GM21717 (cell line): Measurements from ENCODE around the gene BOK.
"Not testable (repeated sequence)": the region's sequence is repeated elsewhere in the genome, so short reads cannot be mapped to it uniquely, and the experiment has no call there.

Source experiments
- ATAC-seq: cut with Tn5 transposase; IDR thresholded peaks from one replicate; pipeline ENCODE4 v1.9.1; 2021; ENCODE audit warnings: mild to moderate bottlenecking, moderate library complexity; ENCODE audit not compliant: unreplicated experiment

The BOK gene, protein sequence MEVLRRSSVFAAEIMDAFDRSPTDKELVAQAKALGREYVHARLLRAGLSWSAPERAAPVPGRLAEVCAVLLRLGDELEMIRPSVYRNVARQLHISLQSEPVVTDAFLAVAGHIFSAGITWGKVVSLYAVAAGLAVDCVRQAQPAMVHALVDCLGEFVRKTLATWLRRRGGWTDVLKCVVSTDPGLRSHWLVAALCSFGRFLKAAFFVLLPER

DNA sequence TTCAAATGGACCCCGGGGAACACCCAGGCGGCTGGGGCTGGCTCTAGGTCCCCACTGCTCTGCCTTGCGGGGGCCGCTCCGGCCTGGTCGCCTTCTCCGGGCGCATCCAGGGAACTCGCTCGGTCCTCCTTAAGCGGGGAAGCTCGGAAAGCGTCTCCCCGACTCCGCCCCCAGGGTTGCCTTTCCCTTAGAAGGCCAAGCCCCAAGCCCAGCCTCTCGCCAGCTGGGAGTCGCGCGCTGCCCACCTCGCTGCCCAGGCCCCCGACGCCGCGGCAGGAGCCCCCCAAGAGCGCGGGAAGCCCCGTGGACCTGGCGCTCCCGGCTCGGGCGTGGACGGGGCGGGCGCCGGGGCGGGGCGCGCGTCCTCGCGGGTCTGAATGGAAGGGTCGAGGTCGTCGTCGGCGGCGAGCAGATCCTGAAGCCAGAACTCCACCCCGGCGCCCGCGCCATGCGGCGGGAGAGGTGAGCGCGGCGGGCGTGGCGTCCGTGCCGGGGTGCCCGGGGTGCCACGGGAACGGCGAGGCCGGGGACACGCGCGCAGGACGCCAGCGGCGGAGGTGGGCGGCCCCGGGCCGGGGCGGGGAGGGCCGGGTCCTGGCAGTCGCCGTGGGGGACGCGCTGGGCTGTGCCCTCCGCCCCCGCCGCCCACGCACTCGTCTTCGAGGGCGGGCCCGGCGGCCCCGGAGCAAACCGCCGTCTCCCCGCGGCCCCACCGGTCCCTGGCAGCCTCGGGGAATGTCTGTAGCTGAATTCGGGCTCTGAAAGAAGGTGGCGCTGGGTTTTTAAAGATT lies at the start of gene BOK:
Gene BOK (plus strand): TSS at position 214 of the 791 bp plus-strand sequence. CDS start 739 bp downstream, outside the sequence.
- no peak for ATAC-seq

DNA sequence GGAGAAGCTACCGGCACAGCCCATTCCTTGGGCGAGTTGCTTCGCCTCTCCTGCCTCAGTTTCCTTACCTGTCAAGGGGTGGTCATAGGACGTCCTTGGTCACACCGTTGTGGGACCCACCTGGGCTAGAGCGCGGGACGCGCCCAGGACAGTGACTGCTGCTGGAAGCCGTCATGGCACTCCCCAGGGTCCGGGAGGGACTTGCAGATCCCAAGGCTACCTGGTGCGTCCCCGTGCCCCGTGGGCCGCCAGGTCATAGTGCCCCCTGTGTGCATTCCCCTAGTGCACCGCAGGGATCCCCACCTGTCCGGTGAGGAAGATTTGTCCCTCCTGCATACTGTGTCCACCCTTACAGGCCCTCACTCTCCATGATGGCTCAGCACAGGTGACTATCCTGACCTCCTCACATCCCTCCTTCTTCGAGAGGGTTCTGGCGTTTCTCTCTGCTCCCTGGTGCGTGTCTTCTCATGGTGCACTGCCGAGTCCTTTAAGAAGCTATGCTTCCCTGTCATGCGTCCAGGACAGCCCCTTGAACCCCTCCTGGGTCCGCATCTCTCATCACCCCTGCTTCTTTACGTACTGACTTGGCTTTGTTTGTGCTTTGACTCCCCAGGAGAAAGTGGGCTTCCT lies 49.3 kb upstream of the BOK start:
- ATAC-seq = no peak

DNA sequence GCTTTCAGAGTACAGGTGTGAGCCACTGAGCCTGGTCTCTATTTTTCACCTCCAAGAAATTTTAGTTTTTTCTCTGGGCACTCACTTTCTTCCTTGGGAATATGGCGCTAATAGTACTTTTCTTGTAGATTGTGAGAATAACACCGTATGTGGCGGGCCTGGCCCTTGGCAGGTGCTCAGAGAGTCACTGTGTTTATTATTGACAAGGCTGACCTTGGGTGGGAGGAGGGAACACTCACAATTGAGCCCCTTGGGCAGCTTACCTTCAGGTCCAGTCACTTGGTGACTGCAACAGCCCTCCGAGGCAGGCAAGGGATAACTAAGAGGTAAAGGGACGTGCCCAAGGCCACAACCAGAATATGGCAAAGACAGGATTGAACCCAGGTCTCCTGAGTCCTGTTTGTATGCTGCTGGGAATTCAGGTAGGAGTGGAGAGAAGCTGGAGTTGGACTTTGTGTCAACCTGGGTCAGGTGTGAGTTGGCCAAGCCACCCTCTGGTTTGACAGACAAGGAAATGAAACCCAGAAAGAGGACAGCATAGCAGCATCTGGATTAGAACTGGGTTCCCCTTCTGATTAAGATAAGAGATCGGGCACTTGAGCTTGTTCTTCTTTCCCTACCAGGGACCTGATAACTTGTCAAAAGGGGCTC lies 47.3 kb upstream of the BOK start:
- ATAC-seq = no peak

DNA sequence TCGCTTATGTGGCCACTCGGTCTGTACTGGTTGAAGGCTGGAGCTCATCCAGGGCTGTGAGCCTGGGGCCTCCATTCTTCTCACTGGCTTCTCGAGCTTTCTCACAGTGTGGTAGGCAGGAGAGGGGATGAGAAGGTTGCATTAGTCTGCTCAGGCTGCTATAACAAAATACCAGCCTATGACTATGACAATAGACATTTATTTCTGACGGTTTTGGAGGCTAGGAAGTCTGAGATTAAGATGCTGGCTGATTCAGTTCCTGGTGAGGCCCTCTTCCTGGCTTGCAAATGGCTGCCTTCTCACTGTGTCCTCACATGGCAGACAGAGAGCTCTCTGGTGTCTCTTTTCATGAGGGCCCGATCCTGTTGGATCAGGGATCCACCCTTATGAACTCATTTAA lies 44.0 kb upstream of the BOK start:
- no peak for ATAC-seq

DNA sequence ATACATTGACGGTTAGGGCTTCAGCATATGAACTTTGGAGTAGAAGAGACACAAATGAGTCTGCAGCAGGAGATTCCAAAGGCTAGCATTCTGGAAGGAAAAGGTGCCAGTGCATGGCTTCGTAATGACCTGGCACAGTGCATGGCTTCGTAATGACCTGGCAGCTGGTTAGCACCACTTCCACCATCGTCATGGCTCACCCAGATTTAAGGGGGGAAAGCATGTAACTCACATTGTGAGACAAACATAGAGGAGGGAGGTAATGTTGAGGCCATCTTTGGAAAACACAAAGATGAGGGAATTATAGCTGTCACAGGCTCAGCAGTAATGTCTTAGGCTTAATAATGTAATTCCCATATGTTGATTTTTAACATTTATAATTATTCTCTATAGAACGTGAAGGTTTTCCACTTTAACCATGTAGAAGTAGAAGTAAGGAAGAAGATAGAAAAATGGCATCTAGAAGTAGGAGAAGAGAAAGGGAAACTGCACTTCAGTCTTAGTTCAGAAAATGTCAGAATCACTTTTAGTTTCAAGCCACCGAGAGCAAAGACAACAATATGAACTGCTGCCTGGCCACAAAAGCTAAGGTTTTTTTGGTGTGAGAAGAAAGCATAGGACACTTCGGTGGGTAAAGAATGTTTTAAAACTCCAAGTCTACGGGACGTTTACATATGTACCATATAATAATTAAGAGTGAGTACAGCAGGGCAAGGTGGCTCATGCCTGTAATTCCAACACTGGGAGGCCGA lies 43.4 kb upstream of the BOK start:
- peak; percentile 63 for ATAC-seq

DNA sequence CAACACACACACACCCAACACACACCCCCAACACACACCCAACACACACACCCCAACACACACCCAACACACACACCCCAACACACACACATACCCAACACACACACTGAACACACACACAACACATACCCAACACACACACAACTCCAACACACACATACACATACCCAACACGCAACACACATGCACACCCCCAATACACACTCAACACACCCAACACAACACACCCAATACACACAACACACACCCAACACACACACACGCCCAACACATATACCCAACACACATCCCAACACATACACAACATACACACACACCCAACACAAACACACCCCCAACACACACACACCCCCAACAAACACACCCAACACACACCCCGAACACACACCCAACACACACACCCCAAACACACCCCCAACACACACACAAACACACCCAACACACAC lies 42.0 kb upstream of the BOK start:
- ATAC-seq = no peak

DNA sequence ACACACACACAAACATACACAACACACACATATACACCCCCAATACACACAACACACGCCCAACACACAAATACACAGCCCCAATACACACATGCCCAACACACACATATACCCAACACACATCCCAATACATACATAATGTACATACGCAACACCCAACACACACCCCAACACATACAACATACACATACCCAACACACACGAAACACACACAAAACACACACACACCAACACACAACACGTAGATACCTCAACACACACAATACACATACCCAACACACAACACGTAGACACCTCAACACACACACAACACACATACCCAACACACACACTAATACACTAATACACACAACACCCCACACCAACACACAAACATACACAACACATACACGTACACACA lies 41.2 kb upstream of the BOK start:
- ATAC-seq = no peak

DNA sequence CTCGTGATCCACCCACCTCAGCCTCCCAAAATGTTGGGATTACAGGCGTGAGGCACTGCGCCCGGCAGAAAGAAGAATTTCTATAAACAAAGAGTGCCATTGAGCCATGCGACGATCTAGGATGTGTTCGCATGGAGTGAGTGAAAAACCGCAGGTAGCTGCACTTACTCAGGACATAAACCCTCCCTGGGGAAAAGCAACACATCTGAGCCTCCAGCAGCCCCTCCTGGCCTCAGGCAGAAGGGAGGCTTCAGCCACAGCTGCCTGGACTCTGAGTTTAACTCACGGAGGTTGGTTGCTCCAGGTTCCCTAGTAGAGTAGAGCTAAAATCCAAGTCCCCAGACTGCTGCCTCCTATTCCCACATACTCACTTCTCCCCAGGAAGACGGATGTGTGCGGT lies 38.9 kb upstream of the BOK start:
- no peak for ATAC-seq

DNA sequence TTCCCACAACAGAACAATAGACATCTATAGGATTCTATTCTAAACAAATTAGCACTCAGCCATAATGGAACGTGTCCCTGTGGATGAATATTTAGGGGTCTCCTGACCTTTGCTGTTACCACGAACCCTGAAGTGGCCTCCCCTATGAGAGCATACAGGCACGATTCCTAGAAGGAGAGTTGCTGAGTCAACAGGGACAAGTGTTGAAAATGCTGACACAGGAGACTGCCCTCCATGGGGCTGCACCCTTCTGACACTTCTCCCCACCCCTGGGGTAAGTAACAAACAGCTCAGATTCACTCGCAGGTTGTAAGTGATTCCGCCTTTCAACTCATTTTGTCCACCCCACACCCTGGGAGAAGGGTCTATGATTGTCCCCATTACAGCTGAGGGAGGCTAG lies 36.1 kb upstream of the BOK start:
- ATAC-seq = no peak

DNA sequence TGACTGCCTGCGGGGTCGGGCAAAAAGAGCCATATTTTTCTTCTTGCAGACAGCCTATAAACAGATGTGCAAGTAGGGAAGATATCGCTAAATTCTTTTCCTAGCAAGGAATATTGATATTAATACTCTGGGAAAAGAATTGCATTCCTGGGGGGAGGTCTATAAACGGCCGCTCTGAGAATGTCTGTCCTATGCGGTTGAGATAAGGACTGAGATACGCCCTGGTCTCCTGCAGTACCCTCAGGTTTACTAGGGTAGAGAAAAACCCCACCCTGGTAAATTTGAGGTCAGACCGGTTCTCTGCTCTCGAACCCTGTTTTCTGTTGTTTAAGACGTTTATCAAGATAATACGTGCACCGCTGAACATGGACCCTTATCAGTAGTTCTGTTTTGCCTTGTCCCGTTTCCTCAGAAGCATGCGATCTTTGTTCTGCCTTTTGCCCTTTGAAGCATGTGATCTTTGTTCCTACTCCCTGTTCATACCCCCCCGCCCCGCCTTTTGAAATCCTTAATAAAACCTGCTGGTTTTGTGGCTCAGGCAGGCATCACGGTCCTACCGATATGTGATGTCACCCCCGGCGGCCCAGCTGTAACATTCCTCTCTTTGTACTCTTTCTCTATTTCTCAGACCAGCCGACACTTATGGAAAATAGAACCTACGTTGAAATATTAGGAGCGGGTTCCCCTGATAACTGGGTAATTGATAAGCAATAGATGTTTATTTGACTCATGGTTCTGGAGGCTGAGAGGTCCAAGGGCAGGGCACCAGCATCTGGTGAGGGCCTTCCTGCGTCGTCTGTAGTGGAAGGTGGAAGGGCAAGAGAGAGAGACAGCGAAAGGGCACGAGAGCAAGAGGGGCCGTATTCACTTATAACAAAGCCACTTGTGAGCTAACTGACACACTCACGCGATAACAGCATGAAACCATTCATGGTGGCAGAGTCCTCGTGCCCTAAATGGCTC lies 32.4 kb upstream of the BOK start:
- ATAC-seq = not testable (repeated sequence)

DNA sequence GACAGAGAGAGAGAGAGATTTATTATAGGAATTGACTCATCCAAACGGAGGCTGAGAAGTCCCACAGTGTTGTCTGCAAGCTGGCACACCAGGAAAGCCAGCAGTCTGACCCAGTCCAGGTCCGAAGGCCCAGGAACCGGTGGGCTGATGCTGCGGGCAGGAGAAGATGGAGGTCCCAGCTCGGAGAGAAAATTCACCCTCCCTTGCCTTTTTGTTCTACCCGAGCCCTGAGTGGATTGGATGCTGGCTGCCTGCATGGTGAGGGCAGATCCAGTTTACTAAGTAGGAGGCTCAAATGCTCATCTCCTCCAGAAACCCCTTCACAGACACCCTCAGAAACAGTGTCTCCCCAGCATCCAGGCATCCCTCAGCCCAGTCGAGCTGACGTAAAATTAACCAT lies 28.0 kb upstream of the BOK start:
- no peak for ATAC-seq

DNA sequence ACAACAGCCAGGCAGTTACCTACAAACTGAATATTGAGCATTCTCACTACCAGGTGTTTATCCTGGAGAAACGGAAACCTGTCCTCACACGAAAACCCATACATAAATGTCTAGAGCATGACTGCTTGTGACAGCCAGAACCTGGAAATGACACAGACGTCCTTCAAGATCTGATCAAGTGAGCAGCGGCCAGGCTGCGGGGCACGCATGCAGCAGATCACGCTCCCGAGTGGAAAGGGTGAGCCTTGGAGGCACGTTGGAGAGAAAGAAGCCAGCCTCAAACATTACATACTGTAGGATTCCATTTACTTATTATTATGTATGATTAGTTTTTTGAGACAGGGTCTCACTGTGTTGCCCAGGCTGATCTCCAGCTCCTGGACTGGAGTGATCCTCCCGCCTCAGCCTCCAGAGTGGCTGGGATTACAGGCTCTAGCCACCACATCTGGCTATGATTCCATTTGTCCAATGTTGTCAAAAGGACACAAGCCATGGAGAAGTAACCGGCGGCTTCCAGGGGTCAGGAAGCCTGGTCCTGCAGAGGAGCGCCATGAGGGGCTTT lies 27.3 kb upstream of the BOK start:
- no peak for ATAC-seq

DNA sequence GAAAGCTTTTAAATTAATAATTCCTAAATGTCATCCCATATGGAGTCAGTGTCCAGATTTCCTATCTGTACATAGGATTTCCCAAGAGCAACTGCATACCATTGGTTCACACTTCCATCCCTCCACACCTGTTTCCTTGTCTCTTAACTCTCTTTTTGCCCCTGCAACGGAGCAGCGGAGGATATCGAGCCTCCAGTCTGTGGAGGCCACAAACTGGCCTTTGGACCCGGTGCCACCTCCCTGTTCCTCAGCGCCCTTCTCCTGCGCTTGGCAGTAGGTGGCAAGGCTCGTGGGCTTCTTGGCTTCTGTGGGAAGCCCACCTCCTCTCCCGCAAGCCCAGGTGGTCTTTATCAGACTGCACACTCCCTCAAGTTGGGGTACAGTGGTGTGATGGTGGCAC lies 26.4 kb upstream of the BOK start:
- no peak for ATAC-seq

DNA sequence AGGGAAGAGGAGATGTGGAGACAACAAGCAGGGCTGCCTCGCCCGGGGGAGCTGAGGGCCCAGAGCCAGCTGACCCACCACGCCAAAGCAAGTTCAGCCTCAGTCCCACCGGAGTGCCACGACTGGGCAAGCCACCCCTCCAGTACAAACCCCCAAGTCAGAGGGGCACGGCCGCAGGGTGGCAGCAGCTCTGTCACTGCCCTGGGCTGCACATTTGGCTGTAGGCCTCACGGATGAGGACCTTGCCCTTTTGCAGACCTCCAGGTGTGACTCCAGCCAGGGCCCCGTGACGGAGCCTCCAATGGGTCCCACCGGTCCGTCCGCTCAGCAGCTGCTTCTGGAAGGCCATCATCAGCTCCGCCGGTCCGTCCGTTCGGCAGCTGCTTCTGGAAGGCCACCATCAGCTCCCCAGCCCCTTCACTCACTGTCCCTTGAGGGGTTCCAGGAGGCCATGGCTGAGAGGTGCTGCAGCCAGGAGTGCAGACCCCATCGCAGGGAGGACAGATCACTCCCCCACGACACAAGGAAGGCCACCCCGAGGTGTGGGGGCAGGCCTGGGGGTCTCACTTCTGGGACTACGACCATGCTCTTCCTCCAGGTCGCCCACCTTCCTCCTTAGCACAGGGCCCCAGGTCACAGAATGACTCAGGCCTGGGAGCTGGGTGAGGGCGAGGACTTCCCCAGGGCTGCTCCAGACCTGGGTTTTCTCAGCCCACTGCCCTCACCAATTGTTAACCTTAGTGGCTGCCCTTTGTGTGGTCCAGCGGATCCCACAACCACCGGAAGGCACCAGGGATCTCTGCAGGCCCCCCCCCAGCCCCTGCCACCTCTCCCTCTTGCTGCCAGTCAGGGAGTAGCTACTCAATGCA lies 25.6 kb upstream of the BOK start:
- no peak for ATAC-seq

DNA sequence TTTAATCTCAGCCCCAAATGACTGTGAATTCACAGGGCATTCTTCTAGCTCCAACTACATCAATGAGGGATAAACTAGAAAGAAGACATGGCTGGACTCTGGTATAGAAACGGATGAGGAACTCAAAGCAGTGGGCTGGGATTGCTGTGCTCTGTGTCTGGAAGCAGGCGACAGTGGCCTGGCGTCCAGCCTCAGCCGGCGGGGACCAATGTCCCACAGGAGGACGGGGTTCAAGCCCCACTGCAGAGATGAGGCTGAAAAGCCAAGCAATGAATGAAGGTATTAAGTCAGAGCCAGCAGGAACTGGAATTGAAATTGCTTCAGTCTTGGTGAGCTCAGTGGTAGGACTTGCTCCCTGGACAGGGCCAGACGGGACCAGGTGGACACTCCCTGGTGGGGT lies 24.3 kb upstream of the BOK start:
- ATAC-seq = no peak

DNA sequence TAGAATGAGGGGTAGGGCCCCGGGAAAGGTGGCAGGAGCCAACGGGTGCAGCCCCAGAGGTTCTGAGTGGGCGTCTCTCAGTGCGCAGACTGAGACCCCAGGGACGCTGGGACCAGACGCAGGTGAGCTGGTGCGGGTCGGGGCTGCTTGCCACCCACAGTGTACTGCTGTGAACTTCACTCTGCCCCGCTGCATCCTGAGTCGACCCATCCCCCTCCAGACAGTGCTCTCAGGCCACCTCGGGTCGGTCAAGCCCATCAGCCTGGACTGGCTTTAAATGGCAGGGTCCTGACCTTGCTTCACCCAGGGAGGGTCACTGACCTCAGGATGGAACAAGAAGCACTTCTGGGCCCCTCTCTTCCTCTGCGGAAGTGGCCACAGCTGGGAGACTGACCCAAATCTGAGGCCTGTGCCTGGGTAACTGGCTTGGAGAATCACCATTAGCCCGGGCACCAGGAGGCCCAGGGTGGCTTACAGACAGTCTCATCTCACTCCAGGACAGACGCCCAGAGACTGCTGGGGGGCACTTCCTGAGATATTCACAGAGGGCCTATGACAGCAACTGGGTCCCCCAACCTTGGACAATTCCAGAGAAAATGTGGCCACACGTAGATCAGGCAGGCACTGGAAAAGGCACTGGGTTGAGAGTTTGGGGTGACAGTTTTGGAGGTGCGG lies 23.7 kb upstream of the BOK start:
- no peak for ATAC-seq

DNA sequence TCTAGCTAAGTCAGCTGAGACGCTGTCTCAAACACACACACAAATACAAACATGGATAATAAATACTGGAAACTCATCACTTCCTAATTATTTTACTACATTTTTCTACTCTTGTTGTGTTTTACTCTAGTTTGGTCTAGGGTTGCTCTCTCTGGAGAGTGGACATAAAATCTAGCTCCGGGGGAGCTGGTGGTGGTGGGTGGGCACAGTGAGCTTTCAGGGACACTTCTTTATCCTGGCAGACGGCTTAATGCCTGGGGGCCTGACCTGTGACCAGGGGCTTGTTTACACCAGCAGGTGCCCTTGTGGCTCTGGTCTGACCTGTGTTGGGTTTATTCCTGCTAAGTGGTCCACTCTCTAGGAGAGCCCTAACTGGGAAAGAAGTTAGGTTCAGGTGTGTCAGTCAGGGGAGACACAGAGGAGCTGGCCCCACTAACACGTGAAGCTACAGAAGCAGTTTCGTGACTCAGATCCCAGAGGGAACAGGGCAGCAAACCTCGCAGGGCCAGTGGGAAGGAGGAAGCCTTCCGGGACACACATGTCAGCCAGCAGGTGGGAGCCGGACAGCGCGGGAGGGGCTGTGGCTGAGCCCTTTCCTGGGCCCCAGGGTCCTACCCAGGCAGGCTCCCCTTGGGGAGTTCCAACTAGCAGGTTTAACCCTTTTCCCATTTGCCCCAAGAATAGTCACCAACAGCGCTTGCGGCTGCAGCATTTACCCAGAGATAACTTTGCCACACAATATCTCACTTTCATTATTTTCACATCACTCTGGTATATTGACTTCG lies 22.5 kb upstream of the BOK start:
- ATAC-seq = no peak
